DND-41 (cell line): Measurements from ENCODE around the gene AFG3L2.

Source experiments
- ATAC-seq: fragments of 200-7000 bp; cut with Tn5 transposase; 3 replicates; pipeline ENCODE4 v1.9.1; 2021; ENCODE audit warnings: low read depth; ENCODE audit not compliant: insufficient read depth
- DNase-seq: peaks from one replicate; pipeline ENCODE4 v3.0.0-alpha.2; 2020
- H2AFZ ChIP-seq: 2 replicates; pipeline ENCODE4 v1.6.0; 2012; ENCODE audit warnings: low read depth, low read length
- H3K27ac ChIP-seq: 2 replicates; pipeline ENCODE4 v1.5.1; 2012; ENCODE audit warnings: low read length, inconsistent platforms
- H3K27me3 ChIP-seq: fragments of 200-600 bp; sonication (generic); 2 replicates; pipeline ENCODE4 v1.6.0; 2012; ENCODE audit warnings: low read length, mild to moderate bottlenecking, inconsistent platforms; ENCODE audit not compliant: insufficient read depth, poor library complexity
- H3K36me3 ChIP-seq: 2 replicates; pipeline ENCODE4 v1.5.1; 2012; ENCODE audit warnings: low read length, inconsistent platforms; ENCODE audit not compliant: insufficient read depth
- H3K4me1 ChIP-seq: 2 replicates; pipeline ENCODE4 v1.5.1; 2012; ENCODE audit warnings: mild to moderate bottlenecking, low read length; ENCODE audit not compliant: insufficient read depth
- H3K4me2 ChIP-seq: 2 replicates; pipeline ENCODE4 v1.6.0; 2012; ENCODE audit warnings: mild to moderate bottlenecking, moderate library complexity, low read length, inconsistent platforms; ENCODE audit not compliant: insufficient read depth
- H3K4me3 ChIP-seq, 2 experiments: fragments of 200-600 bp in 1 of 2; shearing (Covaris generic) in 1 of 2; 2 replicates each; pipeline ENCODE4 v1.5.1; 2012 to 2016; ENCODE audit warnings: inconsistent platforms in 2 of 2, low read length in 2 of 2, mild to moderate bottlenecking in 2 of 2, low read depth in 1 of 2, moderate library complexity in 1 of 2
- H3K79me2 ChIP-seq: 2 replicates; pipeline ENCODE4 v1.6.0; 2012; ENCODE audit warnings: low read length, inconsistent platforms; ENCODE audit not compliant: insufficient read depth
- H3K9ac ChIP-seq: 2 replicates; pipeline ENCODE4 v1.6.0; 2012; ENCODE audit warnings: low read depth, mild to moderate bottlenecking, inconsistent platforms, low read length, moderate library complexity
- H3K9me3 ChIP-seq: 2 replicates; pipeline ENCODE4 v1.5.1; 2012; ENCODE audit warnings: low read length, moderate library complexity, mild to moderate bottlenecking, inconsistent platforms; ENCODE audit not compliant: insufficient read depth, severe bottlenecking
- H4K20me1 ChIP-seq: 2 replicates; pipeline ENCODE4 v1.6.0; 2012; ENCODE audit warnings: low read length; ENCODE audit not compliant: insufficient read depth
- EZH2 ChIP-seq: IDR thresholded peaks from 3 replicates; pipeline ENCODE4 v1.6.1; 2012; ENCODE audit warnings: borderline replicate concordance, low read depth, mild to moderate bottlenecking, moderate library complexity, low read length, inconsistent platforms; ENCODE audit not compliant: severe bottlenecking
- TF ChIP-seq, protein P1 (sequence below): IDR thresholded peaks from 2 replicates; pipeline ENCODE4 v1.5.1; 2012; ENCODE audit warnings: borderline replicate concordance, low read length, moderate library complexity, mild to moderate bottlenecking; ENCODE audit not compliant: poor library complexity, severe bottlenecking; ENCODE audit errors: extremely low read depth

The AFG3L2 gene

DNA sequence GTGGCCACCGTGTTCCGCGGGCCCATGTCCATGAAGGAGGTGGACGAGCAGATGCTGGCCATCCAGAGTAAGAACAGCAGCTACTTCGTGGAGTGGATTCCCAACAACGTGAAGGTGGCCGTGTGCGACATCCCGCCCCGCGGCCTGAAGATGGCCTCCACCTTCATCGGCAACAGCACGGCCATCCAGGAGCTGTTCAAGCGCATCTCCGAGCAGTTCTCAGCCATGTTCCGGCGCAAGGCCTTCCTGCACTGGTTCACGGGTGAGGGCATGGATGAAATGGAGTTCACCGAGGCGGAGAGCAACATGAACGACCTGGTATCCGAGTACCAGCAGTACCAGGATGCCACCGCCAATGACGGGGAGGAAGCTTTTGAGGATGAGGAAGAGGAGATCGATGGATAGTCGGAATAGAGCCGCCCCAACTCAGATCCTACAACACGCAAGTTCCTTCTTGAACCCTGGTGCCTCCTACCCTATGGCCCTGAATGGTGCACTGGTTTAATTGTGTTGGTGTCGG, 51.2 kb downstream of the AFG3L2 start:
- no peak for TF ChIP-seq EZH2
- TF ChIP-seq, protein P1, sequence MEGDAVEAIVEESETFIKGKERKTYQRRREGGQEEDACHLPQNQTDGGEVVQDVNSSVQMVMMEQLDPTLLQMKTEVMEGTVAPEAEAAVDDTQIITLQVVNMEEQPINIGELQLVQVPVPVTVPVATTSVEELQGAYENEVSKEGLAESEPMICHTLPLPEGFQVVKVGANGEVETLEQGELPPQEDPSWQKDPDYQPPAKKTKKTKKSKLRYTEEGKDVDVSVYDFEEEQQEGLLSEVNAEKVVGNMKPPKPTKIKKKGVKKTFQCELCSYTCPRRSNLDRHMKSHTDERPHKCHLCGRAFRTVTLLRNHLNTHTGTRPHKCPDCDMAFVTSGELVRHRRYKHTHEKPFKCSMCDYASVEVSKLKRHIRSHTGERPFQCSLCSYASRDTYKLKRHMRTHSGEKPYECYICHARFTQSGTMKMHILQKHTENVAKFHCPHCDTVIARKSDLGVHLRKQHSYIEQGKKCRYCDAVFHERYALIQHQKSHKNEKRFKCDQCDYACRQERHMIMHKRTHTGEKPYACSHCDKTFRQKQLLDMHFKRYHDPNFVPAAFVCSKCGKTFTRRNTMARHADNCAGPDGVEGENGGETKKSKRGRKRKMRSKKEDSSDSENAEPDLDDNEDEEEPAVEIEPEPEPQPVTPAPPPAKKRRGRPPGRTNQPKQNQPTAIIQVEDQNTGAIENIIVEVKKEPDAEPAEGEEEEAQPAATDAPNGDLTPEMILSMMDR = no peak
- H3K36me3 ChIP-seq = peaks cover 54% of the 10 kb centered on the region
- DNase-seq (no peak), ATAC-seq (no peak)
- H3K79me2 ChIP-seq = no peaks in the 10 kb centered on the region
- no peaks in the 10 kb centered on the region for H3K4me1 ChIP-seq
- H2AFZ ChIP-seq = no peak overlapping the region
- H3K27ac ChIP-seq = no peak overlapping the region
- no peak overlapping the region for H3K4me3 ChIP-seq
- no peak overlapping the region for H3K4me2 ChIP-seq
- H3K27me3 ChIP-seq = no peaks in the 10 kb centered on the region
- H4K20me1 ChIP-seq = no peaks in the 10 kb centered on the region; the same call in none of the 2 replicates
- H3K9ac ChIP-seq = no peak overlapping the region
- H3K9me3 ChIP-seq = no peaks in the 10 kb centered on the region

DNA sequence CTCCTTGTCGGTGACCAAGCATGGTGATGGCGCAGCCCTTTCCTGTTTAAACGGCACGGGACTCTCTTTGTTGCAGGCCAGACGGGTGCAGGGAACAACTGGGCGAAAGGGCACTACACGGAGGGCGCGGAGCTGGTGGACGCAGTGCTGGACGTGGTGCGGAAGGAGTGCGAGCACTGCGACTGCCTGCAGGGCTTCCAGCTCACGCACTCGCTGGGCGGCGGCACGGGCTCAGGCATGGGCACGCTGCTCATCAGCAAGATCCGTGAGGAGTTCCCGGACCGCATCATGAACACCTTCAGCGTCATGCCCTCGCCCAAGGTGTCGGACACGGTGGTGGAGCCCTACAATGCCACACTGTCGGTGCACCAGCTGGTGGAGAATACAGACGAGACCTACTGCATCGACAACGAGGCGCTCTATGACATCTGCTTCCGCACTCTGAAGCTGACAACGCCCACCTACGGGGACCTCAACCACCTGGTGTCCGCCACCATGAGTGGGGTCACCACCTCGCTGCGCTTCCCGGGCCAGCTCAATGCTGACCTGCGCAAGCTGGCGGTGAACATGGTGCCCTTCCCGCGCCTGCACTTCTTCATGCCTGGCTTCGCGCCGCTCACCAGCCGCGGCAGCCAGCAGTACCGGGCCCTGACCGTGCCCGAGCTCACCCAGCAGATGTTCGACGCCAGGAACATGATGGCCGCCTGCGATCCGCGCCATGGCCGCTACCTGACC, 51.9 kb downstream of the AFG3L2 start:
- Histone ChIP-seq H3K79me2 (no peaks in the 10 kb centered on the region), H3K4me2 (no peak overlapping the region), H3K4me1 (no peaks in the 10 kb centered on the region), H3K9me3 (no peaks in the 10 kb centered on the region), H3K9ac (no peak overlapping the region), H4K20me1 (no peaks in the 10 kb centered on the region; the same call in 1 of the 2 replicates), H3K36me3 (peaks cover 53% of the 10 kb centered on the region), H3K27me3 (no peaks in the 10 kb centered on the region), H3K27ac (no peak overlapping the region), H2AFZ (no peak overlapping the region), H3K4me3 (no peak overlapping the region)
- ATAC-seq (no peak), DNase-seq (no peak)
- TF ChIP-seq, protein P1 = no peak
- TF ChIP-seq EZH2 = no peak

DNA sequence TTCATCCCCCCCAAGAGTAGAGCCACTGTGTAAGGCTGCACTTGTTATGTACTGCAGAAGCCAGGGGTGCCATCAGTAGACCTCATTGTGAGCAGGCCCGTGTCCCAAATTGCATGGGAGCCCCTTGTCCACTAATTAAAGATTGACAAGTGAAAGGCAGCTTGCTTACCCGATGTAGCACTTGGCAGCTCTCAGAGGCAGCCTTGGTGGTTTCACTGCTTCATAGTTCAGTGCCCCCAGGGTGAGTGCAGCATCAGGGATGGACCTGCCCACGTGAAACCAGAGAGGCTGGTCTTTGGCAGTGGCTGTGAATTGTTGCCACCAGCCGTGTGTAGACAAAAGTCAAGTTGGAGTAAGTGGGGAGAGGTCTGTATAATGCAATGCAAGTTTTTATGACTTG, 55.7 kb downstream of the AFG3L2 start:
- Histone ChIP-seq H3K4me1 (no peaks in the 10 kb centered on the region), H3K4me3 (no peak overlapping the region), H3K9me3 (no peaks in the 10 kb centered on the region), H3K9ac (no peak overlapping the region), H4K20me1 (no peaks in the 10 kb centered on the region), H3K27me3 (no peaks in the 10 kb centered on the region), H3K4me2 (no peak overlapping the region), H3K27ac (no peak overlapping the region), H3K36me3 (peaks cover 17% of the 10 kb centered on the region), H2AFZ (no peak overlapping the region), H3K79me2 (no peaks in the 10 kb centered on the region)
- no peak for TF ChIP-seq EZH2
- TF ChIP-seq, protein P1 = no peak
- ATAC-seq (no peak), DNase-seq (no peak)
